HEK293 (cell line): ENCODE data around the gene EVL.

Experiments used
- CTCF ChIA-PET: fragments of 350-600 bp; formaldehyde crosslinking; extraction: SDS; loops from one replicate; lab custom pipeline; 2021; ENCODE audit warnings: antibody characterized with exemption; lab: Yijun Ruan, JAX
- POLR2A ChIA-PET: fragments of 300-600 bp; formaldehyde crosslinking; extraction: SDS; loops from one replicate; lab custom pipeline; 2020; ENCODE audit warnings: antibody characterized with exemption, inconsistent platforms; lab: Yijun Ruan, JAX
- H3K27ac ChIP-seq: fragments of 200-500 bp; sonication (Bioruptor generic); 2 replicates; pipeline ENCODE4 v1.5.1; 2014; ENCODE audit warnings: low read depth, low read length, control low read depth, inconsistent platforms; ENCODE audit errors: extremely low read depth
- H3K36me3 ChIP-seq, 2 experiments: fragments of 200-500 bp in 1 of 2; sonication (Bioruptor generic) in 1 of 2; 1 replicate in 1 of 2; 2 replicates in 1 of 2; pipeline ENCODE4 v1.5.1; 2014 to 2017; ENCODE audit warnings: inconsistent platforms in 2 of 2, low read length in 2 of 2; ENCODE audit not compliant: control insufficient read depth in 2 of 2, insufficient read depth in 1 of 2
- H3K4me1 ChIP-seq: fragments of 200-500 bp; sonication (Bioruptor generic); 2 replicates; pipeline ENCODE4 v1.5.1; 2014; ENCODE audit warnings: mild to moderate bottlenecking, low read length, inconsistent platforms; ENCODE audit not compliant: control insufficient read depth, insufficient read depth
- H3K4me3 ChIP-seq: 2 replicates; pipeline ENCODE4 v1.5.1; 2011; ENCODE audit warnings: low read depth, mild to moderate bottlenecking, control low read depth, low read length, moderate library complexity
- H3K9me3 ChIP-seq: fragments of 200-500 bp; sonication (Bioruptor generic); 2 replicates; pipeline ENCODE4 v1.5.1; 2014; ENCODE audit warnings: low read depth, low read length, inconsistent platforms; ENCODE audit not compliant: control insufficient read depth, insufficient read depth
- GLI2 ChIP-seq: fragments of 450-650 bp; formaldehyde crosslinking; IDR thresholded peaks from 2 replicates; pipeline ENCODE4; 2017; ENCODE audit warnings: missing biosample characterization, missing genetic modification characterization, low read depth, borderline replicate concordance
- PRDM1 ChIP-seq: fragments of 450-650 bp; formaldehyde crosslinking; IDR thresholded peaks from 2 replicates; pipeline ENCODE4; 2016; ENCODE audit warnings: missing biosample characterization, missing genetic modification characterization
- PRDM2 ChIP-seq: fragments of 450-650 bp; formaldehyde crosslinking; IDR thresholded peaks from 2 replicates; pipeline ENCODE4 v1.5.1; 2016; ENCODE audit warnings: missing biosample characterization, missing genetic modification characterization, borderline replicate concordance
- SP2 ChIP-seq: fragments of 450-650 bp; formaldehyde crosslinking; IDR thresholded peaks from 2 replicates; pipeline ENCODE4 v1.5.1; 2016; ENCODE audit warnings: missing biosample characterization, missing genetic modification characterization
- ZBTB17 ChIP-seq: fragments of 450-650 bp; formaldehyde crosslinking; IDR thresholded peaks from 2 replicates; pipeline ENCODE4 v1.5.1; 2016; ENCODE audit warnings: missing biosample characterization, missing genetic modification characterization
- ZNF133 ChIP-seq: fragments of 450-650 bp; formaldehyde crosslinking; IDR thresholded peaks from 2 replicates; pipeline ENCODE4 v1.5.1; 2016; ENCODE audit warnings: missing biosample characterization, missing genetic modification characterization
- ZNF146 ChIP-seq: fragments of 450-650 bp; formaldehyde crosslinking; IDR thresholded peaks from 2 replicates; pipeline ENCODE4 v1.5.1; 2016; ENCODE audit warnings: missing biosample characterization, missing genetic modification characterization
- ZNF155 ChIP-seq: fragments of 450-650 bp; formaldehyde crosslinking; IDR thresholded peaks from 2 replicates; pipeline ENCODE4 v1.5.1; 2016; ENCODE audit warnings: missing biosample characterization, missing genetic modification characterization
- ZNF174 ChIP-seq: fragments of 450-650 bp; formaldehyde crosslinking; IDR thresholded peaks from 2 replicates; pipeline ENCODE4 v1.5.0; 2017; ENCODE audit warnings: missing biosample characterization, mild to moderate bottlenecking, missing genetic modification characterization
- ZNF175 ChIP-seq: fragments of 450-650 bp; formaldehyde crosslinking; IDR thresholded peaks from 2 replicates; pipeline ENCODE4 v1.5.1; 2016; ENCODE audit warnings: missing biosample characterization, missing genetic modification characterization
- ZNF221 ChIP-seq: fragments of 450-650 bp; formaldehyde crosslinking; IDR thresholded peaks from 2 replicates; pipeline ENCODE4 v1.5.1; 2017; ENCODE audit warnings: missing biosample characterization, missing genetic modification characterization, borderline replicate concordance
- ZNF239 ChIP-seq: fragments of 450-650 bp; formaldehyde crosslinking; IDR thresholded peaks from 2 replicates; pipeline ENCODE4 v1.5.1; 2016; ENCODE audit warnings: missing biosample characterization, missing genetic modification characterization
- ZNF26 ChIP-seq: fragments of 450-650 bp; formaldehyde crosslinking; IDR thresholded peaks from 2 replicates; pipeline ENCODE4 v1.5.1; 2016; ENCODE audit warnings: missing biosample characterization, missing genetic modification characterization
- ZNF266 ChIP-seq: fragments of 450-650 bp; formaldehyde crosslinking; IDR thresholded peaks from 2 replicates; pipeline ENCODE4 v1.5.1; 2016; ENCODE audit warnings: missing biosample characterization, missing genetic modification characterization, low read depth
- ZNF354C ChIP-seq: fragments of 450-650 bp; formaldehyde crosslinking; IDR thresholded peaks from 2 replicates; pipeline ENCODE4 v1.5.1; 2016; ENCODE audit warnings: missing biosample characterization, missing genetic modification characterization, low read depth, borderline replicate concordance
- ZNF596 ChIP-seq: fragments of 450-650 bp; IDR thresholded peaks from 2 replicates; pipeline ENCODE4 v1.5.0; 2018; ENCODE audit warnings: missing biosample characterization, mild to moderate bottlenecking, missing genetic modification characterization, moderate library complexity
- ZNF76 ChIP-seq: fragments of 450-650 bp; formaldehyde crosslinking; IDR thresholded peaks from 2 replicates; pipeline ENCODE4; 2016; ENCODE audit warnings: low read depth, missing biosample characterization, missing genetic modification characterization, borderline replicate concordance
- TF ChIP-seq, protein P1 (sequence below): fragments of 450-650 bp; formaldehyde crosslinking; IDR thresholded peaks from 2 replicates; pipeline ENCODE4 v1.5.1; 2016; ENCODE audit warnings: missing biosample characterization, missing genetic modification characterization
- TF ChIP-seq, protein P2 (sequence below): fragments of 450-650 bp; formaldehyde crosslinking; IDR thresholded peaks from 2 replicates; pipeline ENCODE4 v1.5.1; 2016; ENCODE audit warnings: missing biosample characterization, missing genetic modification characterization
- TF ChIP-seq, protein P3 (sequence below): fragments of 450-650 bp; formaldehyde crosslinking; IDR thresholded peaks from 2 replicates; pipeline ENCODE4 v1.5.1; 2016; ENCODE audit warnings: missing biosample characterization, missing genetic modification characterization

The EVL gene

GRCh38 chr14:100192672-100193416 is 127.6 kb downstream of the EVL start:
- H3K4me3 ChIP-seq: peak overlapping the region; percentile 38
- H3K9me3 ChIP-seq: no peaks in the 10 kb centered on the region
- ChIA-PET POLR2A (interaction anchor here (0.6 to 2.3 kb wide), 5 partner anchors 20 to 46 kb away, joined by 3 to 10 read pairs (median 3); partner anchors contain the start of gene YY1), CTCF (interaction anchor here (0.5 to 3.1 kb wide), 36 partner anchors 9 to 494 kb away, joined by 3 to 32 read pairs (median 4); no protein-coding TSS in a partner anchor)
- peak overlapping the region; percentile 82 for H3K27ac ChIP-seq
- no peaks in the 10 kb centered on the region for H3K36me3 ChIP-seq
- peaks cover 8% of the 10 kb centered on the region for H3K4me1 ChIP-seq
- no peak for TF ChIP-seq ZNF354C
- TF ChIP-seq ZNF266 (tag by site-specific recombination): no peak
- TF ChIP-seq ZNF146 (tag by site-specific recombination): peak; percentile 62; the same call in 1 of the 2 replicates
- TF ChIP-seq PRDM2 (tag by site-specific recombination): no peak
- TF ChIP-seq ZNF26 (tag by site-specific recombination): no peak
- no peak for TF ChIP-seq ZNF155 (tag by site-specific recombination)
- peak; percentile 99 for TF ChIP-seq SP2 (tag by site-specific recombination)
- peak; percentile 79 for TF ChIP-seq ZBTB17 (tag by site-specific recombination)
- TF ChIP-seq ZNF133 (tag by site-specific recombination): no peak
- 0 out of 2 replicates have a peak, but pooled peaks have one; percentile 11 for TF ChIP-seq ZNF596 (tag by site-specific recombination)
- TF ChIP-seq GLI2 (tag by site-specific recombination): no peak
- TF ChIP-seq ZNF221 (tag by site-specific recombination): no peak
- no peak for TF ChIP-seq ZNF174
- TF ChIP-seq, protein P1, sequence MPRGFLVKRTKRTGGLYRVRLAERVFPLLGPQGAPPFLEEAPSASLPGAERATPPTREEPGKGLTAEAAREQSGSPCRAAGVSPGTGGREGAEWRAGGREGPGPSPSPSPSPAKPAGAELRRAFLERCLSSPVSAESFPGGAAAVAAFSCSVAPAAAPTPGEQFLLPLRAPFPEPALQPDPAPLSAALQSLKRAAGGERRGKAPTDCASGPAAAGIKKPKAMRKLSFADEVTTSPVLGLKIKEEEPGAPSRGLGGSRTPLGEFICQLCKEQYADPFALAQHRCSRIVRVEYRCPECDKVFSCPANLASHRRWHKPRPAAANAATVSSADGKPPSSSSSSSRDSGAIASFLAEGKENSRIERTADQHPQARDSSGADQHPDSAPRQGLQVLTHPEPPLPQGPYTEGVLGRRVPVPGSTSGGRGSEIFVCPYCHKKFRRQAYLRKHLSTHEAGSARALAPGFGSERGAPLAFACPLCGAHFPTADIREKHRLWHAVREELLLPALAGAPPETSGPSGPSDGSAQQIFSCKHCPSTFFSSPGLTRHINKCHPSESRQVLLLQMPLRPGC (tag by site-specific recombination): peak; percentile 56; the same call in 1 of the 2 replicates
- TF ChIP-seq ZNF76: peak; percentile 20
- TF ChIP-seq PRDM1 (tag by site-specific recombination): no peak
- no peak for TF ChIP-seq ZNF239 (tag by site-specific recombination)
- TF ChIP-seq ZNF175 (tag by site-specific recombination): no peak
- TF ChIP-seq, protein P2, sequence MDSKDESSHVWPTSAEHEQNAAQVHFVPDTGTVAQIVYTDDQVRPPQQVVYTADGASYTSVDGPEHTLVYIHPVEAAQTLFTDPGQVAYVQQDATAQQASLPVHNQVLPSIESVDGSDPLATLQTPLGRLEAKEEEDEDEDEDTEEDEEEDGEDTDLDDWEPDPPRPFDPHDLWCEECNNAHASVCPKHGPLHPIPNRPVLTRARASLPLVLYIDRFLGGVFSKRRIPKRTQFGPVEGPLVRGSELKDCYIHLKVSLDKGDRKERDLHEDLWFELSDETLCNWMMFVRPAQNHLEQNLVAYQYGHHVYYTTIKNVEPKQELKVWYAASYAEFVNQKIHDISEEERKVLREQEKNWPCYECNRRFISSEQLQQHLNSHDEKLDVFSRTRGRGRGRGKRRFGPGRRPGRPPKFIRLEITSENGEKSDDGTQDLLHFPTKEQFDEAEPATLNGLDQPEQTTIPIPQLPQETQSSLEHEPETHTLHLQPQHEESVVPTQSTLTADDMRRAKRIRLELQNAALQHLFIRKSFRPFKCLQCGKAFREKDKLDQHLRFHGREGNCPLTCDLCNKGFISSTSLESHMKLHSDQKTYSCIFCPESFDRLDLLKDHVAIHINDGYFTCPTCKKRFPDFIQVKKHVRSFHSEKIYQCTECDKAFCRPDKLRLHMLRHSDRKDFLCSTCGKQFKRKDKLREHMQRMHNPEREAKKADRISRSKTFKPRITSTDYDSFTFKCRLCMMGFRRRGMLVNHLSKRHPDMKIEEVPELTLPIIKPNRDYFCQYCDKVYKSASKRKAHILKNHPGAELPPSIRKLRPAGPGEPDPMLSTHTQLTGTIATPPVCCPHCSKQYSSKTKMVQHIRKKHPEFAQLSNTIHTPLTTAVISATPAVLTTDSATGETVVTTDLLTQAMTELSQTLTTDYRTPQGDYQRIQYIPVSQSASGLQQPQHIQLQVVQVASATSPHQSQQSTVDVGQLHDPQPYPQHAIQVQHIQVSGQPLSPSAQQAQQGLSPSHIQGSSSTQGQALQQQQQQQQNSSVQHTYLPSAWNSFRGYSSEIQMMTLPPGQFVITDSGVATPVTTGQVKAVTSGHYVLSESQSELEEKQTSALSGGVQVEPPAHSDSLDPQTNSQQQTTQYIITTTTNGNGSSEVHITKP (tag by site-specific recombination): peak; percentile 58; the same call in 1 of the 2 replicates
- TF ChIP-seq, protein P3, sequence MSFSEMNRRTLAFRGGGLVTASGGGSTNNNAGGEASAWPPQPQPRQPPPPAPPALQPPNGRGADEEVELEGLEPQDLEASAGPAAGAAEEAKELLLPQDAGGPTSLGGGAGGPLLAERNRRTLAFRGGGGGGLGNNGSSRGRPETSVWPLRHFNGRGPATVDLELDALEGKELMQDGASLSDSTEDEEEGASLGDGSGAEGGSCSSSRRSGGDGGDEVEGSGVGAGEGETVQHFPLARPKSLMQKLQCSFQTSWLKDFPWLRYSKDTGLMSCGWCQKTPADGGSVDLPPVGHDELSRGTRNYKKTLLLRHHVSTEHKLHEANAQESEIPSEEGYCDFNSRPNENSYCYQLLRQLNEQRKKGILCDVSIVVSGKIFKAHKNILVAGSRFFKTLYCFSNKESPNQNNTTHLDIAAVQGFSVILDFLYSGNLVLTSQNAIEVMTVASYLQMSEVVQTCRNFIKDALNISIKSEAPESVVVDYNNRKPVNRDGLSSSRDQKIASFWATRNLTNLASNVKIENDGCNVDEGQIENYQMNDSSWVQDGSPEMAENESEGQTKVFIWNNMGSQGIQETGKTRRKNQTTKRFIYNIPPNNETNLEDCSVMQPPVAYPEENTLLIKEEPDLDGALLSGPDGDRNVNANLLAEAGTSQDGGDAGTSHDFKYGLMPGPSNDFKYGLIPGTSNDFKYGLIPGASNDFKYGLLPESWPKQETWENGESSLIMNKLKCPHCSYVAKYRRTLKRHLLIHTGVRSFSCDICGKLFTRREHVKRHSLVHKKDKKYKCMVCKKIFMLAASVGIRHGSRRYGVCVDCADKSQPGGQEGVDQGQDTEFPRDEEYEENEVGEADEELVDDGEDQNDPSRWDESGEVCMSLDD (tag by site-specific recombination): peak; percentile 59; the same call in 1 of the 2 replicates
